HG03575 (cell line): ENCODE results near the gene KCTD10.
"Not testable (repeated sequence)": the region's sequence is repeated elsewhere in the genome, so short reads cannot be mapped to it uniquely, and the experiment has no call there.

Source experiments
- ATAC-seq: cut with Tn5 transposase; IDR thresholded peaks from one replicate; pipeline ENCODE4 v1.9.1; 2021; ENCODE audit not compliant: unreplicated experiment, insufficient number of reproducible peaks, low FRiP score; ENCODE audit errors: extremely low read depth

KCTD10 gene

GRCh38 chr12:109458771-109459208 is 18.3 kb downstream of the KCTD10 start:
- no peak for ATAC-seq

- no peak for ATAC-seq
Observed at GRCh38 chr12:109458086-109458485, 19.0 kb downstream of the KCTD10 start.

GRCh38 chr12:109455706-109456105 is 21.4 kb downstream of the KCTD10 start:
- no peak for ATAC-seq

- ATAC-seq, result no peak
Observed at GRCh38 chr12:109452489-109452888, 24.6 kb downstream of the KCTD10 start.

GRCh38 chr12:109451400-109451799 is 25.7 kb downstream of the KCTD10 start:
- no peak for ATAC-seq

- ATAC-seq, result no peak
Observed at GRCh38 chr12:109450980-109451379, 26.1 kb downstream of the KCTD10 start.

- no peak for ATAC-seq
Observed at GRCh38 chr12:109449845-109450532, 27.1 kb downstream of the KCTD10 start.

GRCh38 chr12:109448707-109449390 is 28.3 kb downstream of the KCTD10 start:
- ATAC-seq, result no peak

GRCh38 chr12:109448272-109448671 is 28.8 kb downstream of the KCTD10 start:
- no peak for ATAC-seq

GRCh38 chr12:109447482-109447881 is 29.6 kb downstream of the KCTD10 start:
- no peak for ATAC-seq

GRCh38 chr12:109446869-109447268 is 30.2 kb downstream of the KCTD10 start:
- no peak for ATAC-seq

GRCh38 chr12:109445191-109445609 is 31.9 kb downstream of the KCTD10 start:
- ATAC-seq, result no peak

GRCh38 chr12:109444259-109444658 is 32.8 kb downstream of the KCTD10 start:
- ATAC-seq, result no peak

GRCh38 chr12:109443794-109444193 is 33.3 kb downstream of the KCTD10 start:
- ATAC-seq, result no peak

GRCh38 chr12:109440851-109441490 is 36.1 kb downstream of the KCTD10 start:
- no peak for ATAC-seq

GRCh38 chr12:109439951-109440350 is 37.1 kb downstream of the KCTD10 start:
- ATAC-seq, result not testable (repeated sequence)

- ATAC-seq, result no peak
Observed at GRCh38 chr12:109439181-109439580, 37.9 kb downstream of the KCTD10 start.

- no peak for ATAC-seq
Observed at GRCh38 chr12:109436188-109436560, 40.9 kb downstream of the KCTD10 start.

- ATAC-seq, result no peak
Observed at GRCh38 chr12:109435428-109436187, 41.5 kb downstream of the KCTD10 start.
